HEK293T (cell line): ENCODE results near the gene HSPG2.

Source experiments
- BHLHE40 ChIP-seq: fragments of 450-650 bp; IDR thresholded peaks from 2 replicates; pipeline ENCODE4 v1.6.1; 2016; ENCODE audit warnings: mild to moderate bottlenecking, moderate library complexity, borderline replicate concordance
- CTBP1 ChIP-seq: fragments of 450-650 bp; IDR thresholded peaks from 2 replicates; pipeline ENCODE4 v1.6.1; 2016; ENCODE audit warnings: borderline replicate concordance
- FOXA1 ChIP-seq: fragments of 450-650 bp; IDR thresholded peaks from 2 replicates; pipeline ENCODE4 v1.6.1; 2016; ENCODE audit warnings: mild to moderate bottlenecking
- FOXK2 ChIP-seq: fragments of 450-650 bp; IDR thresholded peaks from 2 replicates; pipeline ENCODE4 v1.6.1; 2016; ENCODE audit warnings: mild to moderate bottlenecking
- FOXM1 ChIP-seq: fragments of 450-650 bp; IDR thresholded peaks from 2 replicates; pipeline ENCODE4 v1.6.1; 2017; ENCODE audit warnings: mild to moderate bottlenecking, borderline replicate concordance
- HDGF ChIP-seq: fragments of 450-650 bp; IDR thresholded peaks from 2 replicates; pipeline ENCODE4 v1.6.1; 2017; ENCODE audit warnings: antibody characterized with exemption, borderline replicate concordance
- L3MBTL2 ChIP-seq: fragments of 450-650 bp; conservative IDR thresholded peaks from 2 replicates; pipeline ENCODE4 v1.6.1; 2016; ENCODE audit warnings: mild to moderate bottlenecking
- LEF1 ChIP-seq: fragments of 450-650 bp; IDR thresholded peaks from 2 replicates; pipeline ENCODE4 v1.6.1; 2017; ENCODE audit warnings: mild to moderate bottlenecking, borderline replicate concordance
- SP1 ChIP-seq: fragments of 450-650 bp; IDR thresholded peaks from 2 replicates; pipeline ENCODE4 v1.6.1; 2017
- SUZ12 ChIP-seq: fragments of 450-650 bp; IDR thresholded peaks from 2 replicates; pipeline ENCODE4 v1.6.1; 2016; ENCODE audit warnings: mild to moderate bottlenecking
- TARDBP ChIP-seq: fragments of 450-650 bp; IDR thresholded peaks from 2 replicates; pipeline ENCODE4 v1.6.1; 2016
- ZNF384 ChIP-seq: fragments of 450-650 bp; IDR thresholded peaks from 2 replicates; pipeline ENCODE4 v1.6.1; 2016

GRCh38 chr1:21930080-21930571 is 7.0 kb downstream of the HSPG2 start:
- no peak for TF ChIP-seq TARDBP
- TF ChIP-seq CTBP1, result no peak
- no peak for TF ChIP-seq FOXA1
- TF ChIP-seq SP1, result no peak
- no peak for TF ChIP-seq FOXK2
- no peak for TF ChIP-seq LEF1
- TF ChIP-seq L3MBTL2, result no peak
- no peak for TF ChIP-seq SUZ12
- no peak for TF ChIP-seq ZNF384
- no peak for TF ChIP-seq BHLHE40
- TF ChIP-seq HDGF, result no peak
- TF ChIP-seq FOXM1, result no peak
